ENCODE data around the gene LIPE.

LIPE gene

GRCh38 chr19:42409477-42409876, 17.7 kb downstream of the LIPE start:
- no peak for DNase-seq

GRCh38 chr19:42407816-42408175, 19.4 kb downstream of the LIPE start:
- no peak for DNase-seq

- no peak for DNase-seq
Measured at GRCh38 chr19:42407085-42407815, 19.9 kb downstream of the LIPE start.

GRCh38 chr19:42406111-42406510, 21.1 kb downstream of the LIPE start:
- DNase-seq: no peak

- DNase-seq: no peak
Measured at GRCh38 chr19:42403586-42403985, 23.6 kb downstream of the LIPE start.

GRCh38 chr19:42402376-42403116, 24.6 kb downstream of the LIPE start:
- DNase-seq: no peak

- peak; percentile 74 for DNase-seq
Measured at GRCh38 chr19:42401365-42402303, 25.6 kb downstream of the LIPE start.

GRCh38 chr19:42400404-42400803, 26.8 kb downstream of the LIPE start:
- no peak for DNase-seq

- DNase-seq: peak; percentile 24
Measured at GRCh38 chr19:42397263-42398166, 29.7 kb downstream of the LIPE start.

- DNase-seq: peak; percentile 100
Measured at GRCh38 chr19:42396381-42397262, 30.6 kb downstream of the LIPE start.

GRCh38 chr19:42394751-42395150, 32.4 kb downstream of the LIPE start:
- no peak for DNase-seq

GRCh38 chr19:42392165-42392564, 35.0 kb downstream of the LIPE start:
- no peak for DNase-seq

- no peak for DNase-seq
Measured at GRCh38 chr19:42389899-42390298, 37.3 kb downstream of the LIPE start, which contains the start of gene CNFN. CNFN (minus strand) TSS chr19:42390297; CDS start chr19:42389037, 1,260 bp downstream.

GRCh38 chr19:42388851-42389489, 38.2 kb downstream of the LIPE start:
- no peak for DNase-seq

GRCh38 chr19:42386974-42387707, 40.0 kb downstream of the LIPE start:
- DNase-seq: peak; percentile 64

- no peak for DNase-seq
Measured at GRCh38 chr19:42380155-42380554, 47.0 kb downstream of the LIPE start.

GRCh38 chr19:42378225-42379215, 48.7 kb downstream of the LIPE start:
- no peak for DNase-seq

GRCh38 chr19:42376177-42376555, 51.0 kb downstream of the LIPE start:
- DNase-seq: no peak

Measured in activated CD4-positive, alpha-beta T cell treated with anti-CD3 and anti-CD28 coated beads, Interleukin-10, Interleukin-2, amounts not matched to agents 100 ng/mL and 50 ng/mL, durations not matched to agents 16 hours and 8 hours (primary cell).